OCI-LY1 (cell line): Measurements from ENCODE around the gene CLEC17A.

Experiments used
- H2AFZ ChIP-seq: fragments of 200-600 bp; sonication (generic), shearing (Covaris generic); 2 replicates; pipeline ENCODE4 v1.6.0; 2014; ENCODE audit warnings: antibody characterized with exemption, mild to moderate bottlenecking, low read length
- H3F3A ChIP-seq: fragments of 200-600 bp; sonication (generic), shearing (Covaris generic); 2 replicates; pipeline ENCODE4 v1.6.0; 2014; ENCODE audit warnings: mild to moderate bottlenecking, antibody characterized with exemption, low read length, moderate library complexity; ENCODE audit not compliant: insufficient read depth
- H3K27ac ChIP-seq: fragments of 200-600 bp; sonication (generic); 2 replicates; pipeline ENCODE4 v1.5.1; 2014; ENCODE audit warnings: low read length, mixed run types, mild to moderate bottlenecking, low read depth; ENCODE audit not compliant: poor library complexity, severe bottlenecking
- H3K27me3 ChIP-seq: fragments of 200-600 bp; sonication (generic); 2 replicates; pipeline ENCODE4 v1.6.0; 2014; ENCODE audit warnings: antibody characterized with exemption, mild to moderate bottlenecking, low read length, moderate library complexity; ENCODE audit not compliant: insufficient read depth
- H3K36me3 ChIP-seq: fragments of 200-600 bp; sonication (generic); 2 replicates; pipeline ENCODE4 v1.6.1; 2014; ENCODE audit warnings: mild to moderate bottlenecking, antibody characterized with exemption, low read length, moderate library complexity, mixed read lengths; ENCODE audit not compliant: insufficient read depth
- H3K4me1 ChIP-seq: fragments of 200-600 bp; sonication (generic); 2 replicates; pipeline ENCODE4 v1.5.1; 2014; ENCODE audit warnings: mild to moderate bottlenecking, low read length, moderate library complexity; ENCODE audit not compliant: insufficient read depth, severe bottlenecking
- H3K4me2 ChIP-seq: fragments of 200-600 bp; sonication (generic), shearing (Covaris generic); 2 replicates; pipeline ENCODE4 v1.6.1; 2014; ENCODE audit warnings: low read length
- H3K4me3 ChIP-seq: fragments of 200-600 bp; sonication (generic); 2 replicates; pipeline ENCODE4 v1.5.1; 2014; ENCODE audit warnings: low read length, low read depth, mild to moderate bottlenecking, mixed read lengths; ENCODE audit not compliant: poor library complexity, severe bottlenecking
- H3K79me2 ChIP-seq: fragments of 200-600 bp; shearing (Covaris generic); 2 replicates; pipeline ENCODE4 v1.6.1; 2016; ENCODE audit warnings: mixed run types, low read length, mixed read lengths; ENCODE audit not compliant: insufficient read depth
- H3K9ac ChIP-seq: fragments of 200-600 bp; sonication (generic), shearing (Covaris generic); 2 replicates; pipeline ENCODE4 v1.6.1; 2014; ENCODE audit warnings: mild to moderate bottlenecking, low read length, mixed read lengths
- H3K9me2 ChIP-seq: fragments of 200-600 bp; sonication (generic), shearing (Covaris generic); 2 replicates; pipeline ENCODE4 v1.6.1; 2014; ENCODE audit warnings: low read depth, mild to moderate bottlenecking, low read length, mixed read lengths
- H3K9me3 ChIP-seq: fragments of 200-600 bp; shearing (Covaris generic); 2 replicates; pipeline ENCODE4 v1.6.1; 2014; ENCODE audit warnings: low read length, mixed read lengths
- H4K20me1 ChIP-seq: fragments of 200-600 bp; sonication (generic), shearing (Covaris generic); 2 replicates; pipeline ENCODE4 v1.6.0; 2016; ENCODE audit warnings: mild to moderate bottlenecking, low read length; ENCODE audit not compliant: insufficient read depth
- CTCF ChIP-seq: fragments of 200-600 bp; sonication (generic), shearing (Covaris generic); IDR thresholded peaks from 2 replicates; pipeline ENCODE4 v1.5.1; 2017; ENCODE audit warnings: mild to moderate bottlenecking, antibody characterized with exemption, low read length, moderate library complexity, mixed read lengths
- EZH2 ChIP-seq: fragments of 200-600 bp; sonication (generic), shearing (Covaris generic); IDR thresholded peaks from 2 replicates; pipeline ENCODE4 v1.8.0; 2017; ENCODE audit warnings: borderline replicate concordance, mixed run types, mild to moderate bottlenecking, antibody characterized with exemption, low read length, moderate library complexity, mixed read lengths

CLEC17A gene

GRCh38 chr19:14650161-14650560 lies 67.3 kb downstream of the CLEC17A start:
- Histone ChIP-seq H3K27me3 (no peaks in the 10 kb centered on the region), H3K79me2 (no peaks in the 10 kb centered on the region), H4K20me1 (no peaks in the 10 kb centered on the region), H3F3A (no peaks in the 10 kb centered on the region), H3K4me2 (no peak overlapping the region), H3K9me2 (no peaks in the 10 kb centered on the region), H3K9ac (no peak overlapping the region), H3K9me3 (no peaks in the 10 kb centered on the region), H3K27ac (no peak overlapping the region), H2AFZ (no peak overlapping the region), H3K4me3 (no peak overlapping the region), H3K36me3 (no peaks in the 10 kb centered on the region), H3K4me1 (no peaks in the 10 kb centered on the region)
- no peak for TF ChIP-seq EZH2
- TF ChIP-seq CTCF: no peak

- no peaks in the 10 kb centered on the region for H4K20me1 ChIP-seq
- H2AFZ ChIP-seq: no peak overlapping the region
- H3K4me1 ChIP-seq: no peaks in the 10 kb centered on the region
- H3K27me3 ChIP-seq: no peaks in the 10 kb centered on the region
- H3K9me3 ChIP-seq: no peaks in the 10 kb centered on the region
- H3F3A ChIP-seq: no peaks in the 10 kb centered on the region
- no peak overlapping the region for H3K27ac ChIP-seq
- H3K4me3 ChIP-seq: no peak overlapping the region
- TF ChIP-seq EZH2 (no peak), CTCF (no peak)
- H3K79me2 ChIP-seq: no peaks in the 10 kb centered on the region
- H3K9ac ChIP-seq: no peak overlapping the region
- H3K9me2 ChIP-seq: no peaks in the 10 kb centered on the region
- H3K36me3 ChIP-seq: no peaks in the 10 kb centered on the region
- H3K4me2 ChIP-seq: no peak overlapping the region
Measured at GRCh38 chr19:14654786-14655560, 72.1 kb downstream of the CLEC17A start.

GRCh38 chr19:14655726-14656125 lies 72.8 kb downstream of the CLEC17A start:
- no peaks in the 10 kb centered on the region for H4K20me1 ChIP-seq
- H3K27me3 ChIP-seq: no peaks in the 10 kb centered on the region
- H3K36me3 ChIP-seq: no peaks in the 10 kb centered on the region
- H3K27ac ChIP-seq: no peak overlapping the region
- H3K4me1 ChIP-seq: no peaks in the 10 kb centered on the region
- H3K79me2 ChIP-seq: no peaks in the 10 kb centered on the region
- H3K4me3 ChIP-seq: no peak overlapping the region
- H3K9me2 ChIP-seq: no peaks in the 10 kb centered on the region
- no peak overlapping the region for H3K4me2 ChIP-seq
- no peaks in the 10 kb centered on the region for H3F3A ChIP-seq
- H3K9me3 ChIP-seq: no peaks in the 10 kb centered on the region
- no peak overlapping the region for H2AFZ ChIP-seq
- TF ChIP-seq EZH2 (no peak), CTCF (no peak)
- H3K9ac ChIP-seq: no peak overlapping the region
